ENCODE measurements around the gene HOXC5. TPM values are rescaled to one million over a fixed set of nuclear protein-coding genes. Genes with fewer than 3 reads are reported as not detected.

HOXC5 gene
- total RNA-seq, 4 donors from 2014 or later, result 0.31 to 3.3 (median 1.3) TPM; not detected in 1

DNA sequence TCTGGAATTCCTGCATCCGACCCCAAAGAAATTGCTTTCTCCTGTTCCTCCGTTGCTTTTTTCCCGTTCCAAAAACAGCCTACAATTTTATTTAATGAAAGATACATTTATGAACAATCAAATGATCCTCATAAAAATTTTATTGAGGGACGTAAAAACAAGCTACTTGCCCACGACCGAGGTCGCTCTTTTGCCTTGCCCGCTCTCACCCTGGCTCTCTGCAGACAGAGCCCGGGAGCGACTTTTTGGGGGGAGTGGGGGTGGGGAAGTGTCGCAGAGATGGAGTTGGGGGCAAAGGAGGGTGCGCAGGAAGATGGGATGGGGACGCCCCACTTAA, 34.0 kb upstream of the HOXC5 start:
- H3K4me1 ChIP-seq, result peaks cover 0 to 51% (median 34%) of the 10 kb centered on the region in 3 donors
- H3K27me3 ChIP-seq, result peaks cover 100% of the 10 kb centered on the region
- H3K4me3 ChIP-seq, result no peak overlapping the region
- H3K27ac ChIP-seq, result no peak overlapping the region
- no peak for ATAC-seq
- 6 to 8% methylated on average over 10 to 12 of the region's 13 CpGs for WGBS, 2 donors (ENCODE audit: low coverage in 1 of 2)
- TF ChIP-seq POLR2AphosphoS5 (IDR thresholded peaks at IDR 0.05), result no peak
- no peak for TF ChIP-seq POLR2A (IDR thresholded peaks at IDR 0.05)
- TF ChIP-seq CTCF (IDR thresholded peaks at IDR 0.05), result no peak
- TF ChIP-seq EP300 (IDR thresholded peaks at IDR 0.05), result no peak
- H3K36me3 ChIP-seq, result no peaks in the 10 kb centered on the region
- H3K9me3 ChIP-seq, result no peaks in the 10 kb centered on the region

DNA sequence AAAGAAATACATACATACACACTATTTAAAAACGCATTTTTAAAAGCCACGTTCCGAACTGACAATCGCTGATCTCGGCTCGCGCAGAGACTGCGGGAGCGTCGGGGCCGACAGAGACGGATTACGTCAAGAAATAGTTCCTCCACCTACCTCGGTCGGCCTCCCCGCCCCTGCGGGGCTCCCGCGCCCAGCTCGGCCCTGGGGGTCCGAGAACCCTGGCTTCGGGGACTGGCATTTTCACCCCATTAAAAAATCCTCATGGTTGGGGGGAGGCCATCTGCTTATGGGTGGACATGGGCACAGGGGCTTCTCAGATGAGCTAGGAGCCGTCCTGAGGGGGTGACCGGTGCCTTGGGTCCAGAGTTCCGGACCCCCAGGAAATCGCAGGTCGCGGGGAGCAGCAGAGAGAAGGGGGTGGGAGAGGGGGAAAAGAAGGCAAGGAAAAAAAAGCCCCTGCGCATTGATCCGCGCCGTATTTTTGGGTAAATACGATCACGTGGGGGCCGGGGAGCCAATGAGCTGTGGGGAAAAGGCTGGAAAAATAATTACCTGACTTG, 33.2 kb upstream of the HOXC5 start:
- no peak for ATAC-seq
- no peaks in the 10 kb centered on the region for H3K9me3 ChIP-seq
- H3K36me3 ChIP-seq, result no peaks in the 10 kb centered on the region
- 2 to 5% methylated on average over 12 to 14 of the region's 35 CpGs for WGBS, 2 donors (ENCODE audit: low coverage in 1 of 2)
- H3K4me3 ChIP-seq, result peak overlapping the region in 1 of 2 donors; percentile 39
- peaks cover 100% of the 10 kb centered on the region for H3K27me3 ChIP-seq
- H3K4me1 ChIP-seq, result peaks cover 0 to 43% (median 26%) of the 10 kb centered on the region in 3 donors
- H3K27ac ChIP-seq, result no peak overlapping the region
- no peak for TF ChIP-seq EP300 (IDR thresholded peaks at IDR 0.05)
- no peak for TF ChIP-seq POLR2A (IDR thresholded peaks at IDR 0.05)
- no peak for TF ChIP-seq POLR2AphosphoS5 (IDR thresholded peaks at IDR 0.05)
- TF ChIP-seq CTCF (IDR thresholded peaks at IDR 0.05), result no peak

DNA sequence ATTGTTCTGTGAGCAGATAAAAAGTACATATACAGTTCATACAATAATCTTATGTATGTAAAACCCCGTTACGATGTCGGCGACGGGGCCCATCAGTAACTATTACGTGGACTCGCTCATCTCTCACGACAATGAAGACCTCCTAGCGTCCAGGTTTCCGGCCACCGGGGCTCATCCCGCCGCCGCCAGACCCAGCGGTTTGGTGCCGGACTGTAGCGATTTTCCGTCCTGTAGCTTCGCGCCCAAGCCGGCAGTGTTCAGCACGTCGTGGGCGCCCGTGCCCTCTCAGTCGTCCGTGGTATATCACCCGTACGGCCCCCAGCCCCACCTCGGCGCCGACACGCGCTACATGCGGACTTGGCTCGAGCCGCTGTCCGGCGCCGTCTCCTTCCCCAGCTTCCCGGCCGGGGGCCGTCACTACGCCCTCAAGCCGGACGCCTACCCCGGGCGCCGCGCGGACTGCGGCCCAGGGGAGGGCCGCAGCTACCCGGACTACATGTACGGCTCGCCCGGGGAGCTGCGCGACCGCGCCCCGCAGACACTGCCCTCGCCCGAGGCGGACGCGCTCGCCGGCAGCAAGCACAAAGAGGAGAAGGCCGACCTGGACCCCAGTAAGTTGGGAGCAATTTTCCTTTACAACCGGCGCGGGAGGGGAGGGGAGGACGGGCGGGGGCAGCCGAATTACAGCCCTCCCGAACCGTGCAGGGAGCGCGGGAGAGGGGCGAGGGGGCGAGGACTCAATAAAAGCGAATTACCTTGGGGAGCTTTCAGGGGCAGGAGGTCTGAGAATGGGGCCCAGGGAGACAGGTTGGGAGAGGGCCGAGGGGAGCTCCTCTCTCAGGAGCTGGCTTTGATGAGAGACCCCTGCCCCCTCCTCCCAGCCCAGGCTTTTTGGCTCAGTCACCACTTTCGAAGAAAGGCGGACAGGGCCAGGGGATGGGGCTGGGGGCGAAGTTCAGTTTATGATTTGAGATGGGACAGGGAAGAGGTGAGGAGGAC, 32.4 kb upstream of the HOXC5 start, which contains the start of gene HOXC9:
HOXC9 (plus strand) TSS at position 46 of the 999 bp plus-strand sequence; CDS start at position 74, 28 bp downstream.
- no peaks in the 10 kb centered on the region for H3K9me3 ChIP-seq
- no peak within 1 kb of the TSS for H3K27ac ChIP-seq
- TF ChIP-seq POLR2AphosphoS5 (IDR thresholded peaks at IDR 0.05) (no peak), POLR2A (IDR thresholded peaks at IDR 0.05) (no peak), CTCF (IDR thresholded peaks at IDR 0.05) (no peak), EP300 (IDR thresholded peaks at IDR 0.05) (no peak)
- peak within 1 kb of the TSS in 1 of 2 donors; percentile 39 for H3K4me3 ChIP-seq
- peaks cover 0 to 35% (median 18%) of the 10 kb centered on the region in 3 donors for H3K4me1 ChIP-seq
- no peak for ATAC-seq
- WGBS, 2 donors (ENCODE audit: low coverage in 1 of 2), result 0 to 3% methylated on average over 8 to 38 of the region's 87 CpGs
- peaks cover 100% of the 10 kb centered on the region for H3K27me3 ChIP-seq
- no peaks in the 10 kb centered on the region for H3K36me3 ChIP-seq

- no peak overlapping the region for H3K27ac ChIP-seq
- peaks cover 0 to 37% (median 15%) of the 10 kb centered on the region in 3 donors for H3K4me1 ChIP-seq
- H3K27me3 ChIP-seq, result peaks cover 100% of the 10 kb centered on the region
- TF ChIP-seq POLR2A (IDR thresholded peaks at IDR 0.05), result no peak
- TF ChIP-seq EP300 (IDR thresholded peaks at IDR 0.05), result no peak
- no peak for TF ChIP-seq CTCF (IDR thresholded peaks at IDR 0.05)
- TF ChIP-seq POLR2AphosphoS5 (IDR thresholded peaks at IDR 0.05), result no peak
- H3K36me3 ChIP-seq, result no peaks in the 10 kb centered on the region
- H3K4me3 ChIP-seq, result no peak overlapping the region
- 10 to 34% methylated on average over 2 to 8 of the region's 8 CpGs for WGBS, 2 donors (ENCODE audit: low coverage in 1 of 2)
- ATAC-seq, result no peak
- H3K9me3 ChIP-seq, result no peaks in the 10 kb centered on the region
Observed at GRCh38 chr12:54001283-54002187, 31.3 kb upstream of the HOXC5 start.
